ENCODE measurements around the gene HMGN3.
"Not testable (repeated sequence)": the region's sequence is repeated elsewhere in the genome, so short reads cannot be mapped to it uniquely, and the experiment has no call there.

The HMGN3 gene

DNA sequence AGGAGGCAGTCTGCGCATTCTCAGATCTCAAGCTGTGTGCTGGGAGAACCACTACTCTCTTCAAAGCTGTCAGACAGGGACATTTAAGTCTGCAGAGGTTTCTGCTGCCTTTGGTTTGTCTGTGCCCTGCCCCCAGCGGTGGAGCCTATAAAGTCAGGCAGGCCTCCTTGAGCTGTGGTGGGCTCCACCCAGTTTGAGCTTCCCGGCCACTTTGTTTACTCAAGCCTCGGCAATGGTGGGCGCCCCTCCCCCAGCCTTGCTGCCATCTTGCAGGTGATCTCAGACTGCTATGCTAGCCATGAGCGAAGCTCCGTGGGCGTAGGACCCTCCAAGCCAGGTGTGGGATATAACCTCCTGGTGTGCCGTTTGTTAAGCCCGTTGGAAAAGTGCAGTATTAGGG is 22.3 kb upstream of the HMGN3 start:
- not testable (repeated sequence) for H3K4me1 ChIP-seq (ENCODE audit: control insufficient read depth, insufficient read depth, low read length); H3K27me3 ChIP-seq (ENCODE audit: control insufficient read depth, insufficient read depth, low read length, poor library complexity, severe bottlenecking); H3K27ac ChIP-seq (ENCODE audit: insufficient read depth, low read depth, low read length, poor library complexity, severe bottlenecking); H3K9me3 ChIP-seq (ENCODE audit: control insufficient read depth, low read length); H3K36me3 ChIP-seq (ENCODE audit: control insufficient read depth, insufficient read depth, low read length); H3K4me3 ChIP-seq (ENCODE audit: insufficient read depth, low read depth, low read length)
- WGBS, 2 experiments, result 83 to 84% methylated on average over 10 of the region's 10 CpGs

DNA sequence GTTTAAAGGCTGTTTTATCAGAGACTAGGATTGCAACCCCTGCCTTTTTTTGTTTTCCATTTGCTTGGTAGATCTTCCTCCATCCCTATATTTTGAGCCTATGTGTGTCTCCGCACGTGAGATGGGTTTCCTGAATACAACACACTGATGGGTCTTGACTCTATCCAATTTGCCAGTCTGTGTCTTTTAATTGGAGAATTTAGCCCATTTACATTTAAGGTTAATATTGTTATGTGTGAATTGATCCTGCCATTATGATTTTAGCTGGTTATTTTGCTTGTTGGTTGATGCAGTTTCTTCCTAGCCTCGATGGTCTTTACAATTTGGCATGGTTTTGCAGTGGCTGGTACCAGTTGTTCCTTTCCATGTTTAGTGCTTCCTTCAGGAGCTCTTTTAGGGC is 20.6 kb upstream of the HMGN3 start:
- H3K9me3 ChIP-seq (ENCODE audit: control insufficient read depth, low read length); H3K4me1 ChIP-seq (ENCODE audit: control insufficient read depth, insufficient read depth, low read length); H3K27me3 ChIP-seq (ENCODE audit: control insufficient read depth, insufficient read depth, low read length, poor library complexity, severe bottlenecking); H3K36me3 ChIP-seq (ENCODE audit: control insufficient read depth, insufficient read depth, low read length); H3K27ac ChIP-seq (ENCODE audit: insufficient read depth, low read depth, low read length, poor library complexity, severe bottlenecking); H3K4me3 ChIP-seq (ENCODE audit: insufficient read depth, low read depth, low read length): not testable (repeated sequence)
- 96 to 97% methylated on average over 3 of the region's 3 CpGs for WGBS, 2 experiments

DNA sequence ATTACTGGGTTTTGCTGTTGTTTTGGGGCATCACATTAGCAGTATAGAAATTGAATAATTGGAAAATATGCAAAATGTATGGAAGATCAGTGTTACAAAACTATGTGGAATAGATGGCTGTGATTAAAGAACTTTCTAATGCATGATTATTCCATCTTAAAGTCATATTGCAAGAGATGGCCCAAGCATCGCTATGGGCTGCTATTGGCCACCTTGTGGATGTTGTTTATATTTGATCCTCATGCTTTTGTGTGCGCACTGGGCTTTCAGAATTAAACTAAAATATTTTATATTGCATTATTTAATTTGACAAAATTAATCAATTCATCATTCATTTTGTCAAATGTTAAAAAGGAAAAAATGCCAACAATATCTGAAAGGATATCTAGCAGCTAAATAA is 16.1 kb upstream of the HMGN3 start:
- no peak overlapping the region for H3K4me3 ChIP-seq (ENCODE audit: insufficient read depth, low read depth, low read length)
- H3K9me3 ChIP-seq (ENCODE audit: control insufficient read depth, low read length), result no peaks in the 10 kb centered on the region
- H3K36me3 ChIP-seq (ENCODE audit: control insufficient read depth, insufficient read depth, low read length), result no peaks in the 10 kb centered on the region
- WGBS, 2 experiments, result 94% methylated on average over 2 of the region's 2 CpGs; no CpG with 5 or more reads in 1 of the 2 experiments
- no peaks in the 10 kb centered on the region for H3K27me3 ChIP-seq (ENCODE audit: control insufficient read depth, insufficient read depth, low read length, poor library complexity, severe bottlenecking)
- H3K4me1 ChIP-seq (ENCODE audit: control insufficient read depth, insufficient read depth, low read length), result no peaks in the 10 kb centered on the region
- H3K27ac ChIP-seq (ENCODE audit: insufficient read depth, low read depth, low read length, poor library complexity, severe bottlenecking), result no peak overlapping the region

DNA sequence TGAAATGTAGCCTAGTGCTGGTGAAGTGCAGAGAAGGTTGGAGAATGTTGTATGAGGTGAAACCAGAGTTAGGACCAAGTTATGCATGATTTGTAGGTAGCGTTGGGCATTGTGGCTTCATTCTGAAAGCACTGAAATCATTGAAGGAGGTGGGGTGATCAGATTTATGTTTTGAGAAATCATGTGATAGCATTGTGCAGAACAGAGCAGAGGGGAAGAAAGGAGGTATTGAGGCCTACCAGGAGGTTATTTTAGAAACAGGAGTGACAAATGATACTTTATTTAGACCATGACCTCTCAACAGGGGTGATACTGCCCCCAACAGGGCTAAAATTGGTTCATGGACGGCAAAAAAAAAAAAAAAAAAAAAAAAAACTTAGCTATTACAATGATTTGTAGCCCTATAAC is 15.6 kb upstream of the HMGN3 start:
- Histone ChIP-seq H3K4me3 (ENCODE audit: insufficient read depth, low read depth, low read length) (no peak overlapping the region), H3K4me1 (ENCODE audit: control insufficient read depth, insufficient read depth, low read length) (no peaks in the 10 kb centered on the region), H3K27ac (ENCODE audit: insufficient read depth, low read depth, low read length, poor library complexity, severe bottlenecking) (no peak overlapping the region), H3K36me3 (ENCODE audit: control insufficient read depth, insufficient read depth, low read length) (no peaks in the 10 kb centered on the region), H3K9me3 (ENCODE audit: control insufficient read depth, low read length) (no peaks in the 10 kb centered on the region), H3K27me3 (ENCODE audit: control insufficient read depth, insufficient read depth, low read length, poor library complexity, severe bottlenecking) (no peaks in the 10 kb centered on the region)
- WGBS, 2 experiments, result 91 to 95% methylated on average over 1 of the region's 2 CpGs

DNA sequence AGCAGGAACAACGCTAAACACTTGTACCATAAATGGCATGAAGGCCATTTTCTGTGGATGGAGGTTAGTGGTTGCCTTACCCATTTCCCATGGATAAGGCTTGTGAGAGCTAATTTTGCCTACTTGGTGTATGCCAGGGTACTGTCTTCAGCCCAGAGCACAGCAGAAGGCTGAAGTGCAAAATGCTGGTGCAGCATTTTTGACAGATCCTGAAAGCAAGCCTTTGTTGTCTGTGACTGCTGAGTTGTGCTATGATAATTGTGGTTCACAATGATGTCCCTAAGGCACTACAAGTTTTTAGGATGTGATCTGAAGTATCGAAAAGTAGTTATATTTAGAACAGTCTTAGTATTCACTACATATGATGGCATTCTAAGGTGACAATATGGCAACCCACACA is 14.7 kb upstream of the HMGN3 start:
- no peaks in the 10 kb centered on the region for H3K36me3 ChIP-seq (ENCODE audit: control insufficient read depth, insufficient read depth, low read length)
- no peaks in the 10 kb centered on the region for H3K9me3 ChIP-seq (ENCODE audit: control insufficient read depth, low read length)
- no peaks in the 10 kb centered on the region for H3K27me3 ChIP-seq (ENCODE audit: control insufficient read depth, insufficient read depth, low read length, poor library complexity, severe bottlenecking)
- no peak overlapping the region for H3K4me3 ChIP-seq (ENCODE audit: insufficient read depth, low read depth, low read length)
- no peaks in the 10 kb centered on the region for H3K4me1 ChIP-seq (ENCODE audit: control insufficient read depth, insufficient read depth, low read length)
- 89 to 94% methylated on average over 1 of the region's 2 CpGs for WGBS, 2 experiments
- no peak overlapping the region for H3K27ac ChIP-seq (ENCODE audit: insufficient read depth, low read depth, low read length, poor library complexity, severe bottlenecking)

DNA sequence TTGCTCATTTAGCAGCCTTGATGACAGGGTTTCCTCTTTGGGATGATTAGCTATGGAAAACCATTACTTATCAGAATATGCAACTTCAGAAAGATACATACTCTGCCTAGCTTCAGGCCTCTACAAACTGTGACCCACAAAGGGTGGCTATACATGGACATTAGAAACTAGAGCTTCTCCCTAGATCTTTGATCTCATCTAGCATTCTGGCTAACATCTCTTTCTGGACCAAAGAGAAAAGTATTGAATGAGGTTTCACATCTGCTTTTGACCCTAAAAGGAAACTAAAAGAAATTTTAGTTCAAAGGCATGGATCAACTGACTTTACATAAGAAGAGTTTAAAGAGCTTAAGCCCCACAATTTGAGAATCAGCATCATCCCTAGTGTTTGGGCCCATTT is 12.4 kb upstream of the HMGN3 start:
- Histone ChIP-seq H3K27ac (ENCODE audit: insufficient read depth, low read depth, low read length, poor library complexity, severe bottlenecking) (no peak overlapping the region), H3K9me3 (ENCODE audit: control insufficient read depth, low read length) (no peaks in the 10 kb centered on the region)

DNA sequence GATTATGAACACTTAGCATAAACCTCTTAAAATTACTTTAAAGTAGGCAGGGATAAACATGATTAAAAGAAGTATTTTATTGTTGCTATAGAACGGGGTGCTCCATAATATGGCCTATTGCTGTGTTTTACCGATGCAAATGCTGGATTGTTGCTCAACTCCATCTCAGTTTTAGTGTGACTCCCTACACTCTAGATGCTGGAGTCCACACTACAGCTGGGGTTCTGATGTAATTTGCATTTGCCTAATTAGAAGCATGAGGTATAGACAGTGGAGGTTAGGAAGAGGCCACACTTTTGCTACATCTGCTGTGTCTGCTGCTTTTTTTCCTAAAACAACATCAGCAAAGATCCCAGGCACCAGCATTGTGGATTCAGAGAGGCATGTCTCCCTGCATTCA is 6.7 kb upstream of the HMGN3 start:
- no peak overlapping the region for H3K4me3 ChIP-seq (ENCODE audit: insufficient read depth, low read depth, low read length)
- no peaks in the 10 kb centered on the region for H3K36me3 ChIP-seq (ENCODE audit: control insufficient read depth, insufficient read depth, low read length)
- H3K4me1 ChIP-seq (ENCODE audit: control insufficient read depth, insufficient read depth, low read length), result no peaks in the 10 kb centered on the region
- H3K9me3 ChIP-seq (ENCODE audit: control insufficient read depth, low read length), result no peaks in the 10 kb centered on the region
- no peak overlapping the region for H3K27ac ChIP-seq (ENCODE audit: insufficient read depth, low read depth, low read length, poor library complexity, severe bottlenecking)
- H3K27me3 ChIP-seq (ENCODE audit: control insufficient read depth, insufficient read depth, low read length, poor library complexity, severe bottlenecking), result no peaks in the 10 kb centered on the region
- 70 to 78% methylated on average over 2 of the region's 2 CpGs for WGBS, 2 experiments

More for the DNA sequence above, 12.4 kb upstream of the HMGN3 start:
- no peaks in the 10 kb centered on the region for H3K36me3 ChIP-seq (ENCODE audit: control insufficient read depth, insufficient read depth, low read length)
- no peaks in the 10 kb centered on the region for H3K27me3 ChIP-seq (ENCODE audit: control insufficient read depth, insufficient read depth, low read length, poor library complexity, severe bottlenecking)
- no peak overlapping the region for H3K4me3 ChIP-seq (ENCODE audit: insufficient read depth, low read depth, low read length)
- no peaks in the 10 kb centered on the region for H3K4me1 ChIP-seq (ENCODE audit: control insufficient read depth, insufficient read depth, low read length)

DNA sequence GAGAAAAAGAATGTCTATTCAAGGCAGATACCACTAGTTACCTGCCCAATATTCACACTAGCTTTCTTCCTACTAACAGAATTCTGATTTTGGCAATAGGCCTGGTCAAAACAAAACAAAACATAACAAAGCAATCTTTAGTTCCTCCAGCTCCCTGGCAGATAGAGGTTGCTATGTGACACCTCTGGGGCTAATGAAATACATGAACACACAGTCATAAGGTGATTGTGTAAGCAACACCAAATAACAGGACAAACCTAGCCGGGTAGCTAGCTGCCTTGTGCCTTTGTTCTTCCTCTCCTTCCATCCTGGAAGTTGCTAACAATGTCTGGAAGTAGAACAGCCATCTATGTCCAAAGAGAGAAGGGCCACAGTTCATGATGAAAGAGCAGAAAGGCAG is 6.0 kb upstream of the HMGN3 start:
- Histone ChIP-seq H3K27ac (ENCODE audit: insufficient read depth, low read depth, low read length, poor library complexity, severe bottlenecking) (no peak overlapping the region), H3K4me1 (ENCODE audit: control insufficient read depth, insufficient read depth, low read length) (no peaks in the 10 kb centered on the region), H3K4me3 (ENCODE audit: insufficient read depth, low read depth, low read length) (no peak overlapping the region), H3K27me3 (ENCODE audit: control insufficient read depth, insufficient read depth, low read length, poor library complexity, severe bottlenecking) (no peaks in the 10 kb centered on the region), H3K36me3 (ENCODE audit: control insufficient read depth, insufficient read depth, low read length) (no peaks in the 10 kb centered on the region), H3K9me3 (ENCODE audit: control insufficient read depth, low read length) (no peaks in the 10 kb centered on the region)
- 87 to 91% methylated on average over 1 of the region's 1 CpG for WGBS, 2 experiments

DNA sequence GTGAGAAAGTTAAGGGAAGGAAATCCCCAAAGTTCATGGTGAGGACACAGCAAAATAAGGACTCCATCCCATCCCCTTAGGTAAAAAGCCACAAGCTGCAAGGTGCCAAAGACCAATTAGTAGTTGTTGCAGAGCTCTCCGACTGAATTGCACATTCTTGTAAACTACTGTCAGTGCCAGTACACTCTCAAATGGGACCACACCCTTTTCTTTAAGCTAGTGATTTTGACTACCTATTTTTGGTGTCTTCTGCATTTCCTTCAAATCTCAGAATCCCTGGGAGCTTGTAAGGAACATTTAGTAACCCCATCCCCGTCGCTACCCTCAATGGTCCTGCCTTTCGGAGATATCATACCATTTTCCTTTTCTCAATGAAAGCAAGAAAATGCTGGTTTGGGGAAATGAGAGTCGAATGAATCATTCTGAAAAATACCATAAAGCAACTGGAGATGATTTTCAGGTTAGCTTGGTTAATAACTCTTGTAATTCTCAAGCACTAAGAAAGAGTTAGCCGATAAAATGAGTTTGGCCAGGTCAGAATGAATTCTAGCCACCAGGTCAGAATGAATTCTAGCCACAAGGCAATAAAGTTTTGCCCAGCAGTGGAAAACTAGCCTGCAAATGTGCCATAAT is 5.2 kb upstream of the HMGN3 start:
- Histone ChIP-seq H3K9me3 (ENCODE audit: control insufficient read depth, low read length) (no peaks in the 10 kb centered on the region), H3K36me3 (ENCODE audit: control insufficient read depth, insufficient read depth, low read length) (no peaks in the 10 kb centered on the region), H3K4me1 (ENCODE audit: control insufficient read depth, insufficient read depth, low read length) (no peaks in the 10 kb centered on the region), H3K27ac (ENCODE audit: insufficient read depth, low read depth, low read length, poor library complexity, severe bottlenecking) (no peak overlapping the region), H3K4me3 (ENCODE audit: insufficient read depth, low read depth, low read length) (no peak overlapping the region), H3K27me3 (ENCODE audit: control insufficient read depth, insufficient read depth, low read length, poor library complexity, severe bottlenecking) (no peaks in the 10 kb centered on the region)
- 95% methylated on average over 5 to 6 of the region's 6 CpGs for WGBS, 2 experiments

DNA sequence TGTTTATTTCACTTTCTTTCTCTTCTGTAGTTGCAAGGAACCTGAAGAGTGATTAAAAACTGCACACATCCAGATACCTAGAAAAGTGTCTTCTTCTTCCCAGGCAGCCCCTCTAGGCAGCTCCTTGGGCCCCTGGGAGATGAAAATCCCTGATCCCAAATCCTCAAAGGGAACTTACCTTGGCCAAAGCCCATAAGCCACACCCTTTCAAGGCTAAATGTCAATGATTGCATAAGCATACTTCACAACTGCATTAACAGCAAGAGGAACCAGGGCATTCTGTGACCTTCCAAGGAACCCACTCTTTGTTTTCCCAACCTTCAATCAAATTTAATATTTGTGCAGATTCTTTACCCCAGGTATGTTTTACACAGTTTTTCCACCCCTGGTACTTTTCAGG is 4.4 kb upstream of the HMGN3 start:
- Histone ChIP-seq H3K4me1 (ENCODE audit: control insufficient read depth, insufficient read depth, low read length) (no peaks in the 10 kb centered on the region), H3K4me3 (ENCODE audit: insufficient read depth, low read depth, low read length) (no peak overlapping the region), H3K27me3 (ENCODE audit: control insufficient read depth, insufficient read depth, low read length, poor library complexity, severe bottlenecking) (no peaks in the 10 kb centered on the region), H3K36me3 (ENCODE audit: control insufficient read depth, insufficient read depth, low read length) (no peaks in the 10 kb centered on the region), H3K9me3 (ENCODE audit: control insufficient read depth, low read length) (no peaks in the 10 kb centered on the region), H3K27ac (ENCODE audit: insufficient read depth, low read depth, low read length, poor library complexity, severe bottlenecking) (no peak overlapping the region)

DNA sequence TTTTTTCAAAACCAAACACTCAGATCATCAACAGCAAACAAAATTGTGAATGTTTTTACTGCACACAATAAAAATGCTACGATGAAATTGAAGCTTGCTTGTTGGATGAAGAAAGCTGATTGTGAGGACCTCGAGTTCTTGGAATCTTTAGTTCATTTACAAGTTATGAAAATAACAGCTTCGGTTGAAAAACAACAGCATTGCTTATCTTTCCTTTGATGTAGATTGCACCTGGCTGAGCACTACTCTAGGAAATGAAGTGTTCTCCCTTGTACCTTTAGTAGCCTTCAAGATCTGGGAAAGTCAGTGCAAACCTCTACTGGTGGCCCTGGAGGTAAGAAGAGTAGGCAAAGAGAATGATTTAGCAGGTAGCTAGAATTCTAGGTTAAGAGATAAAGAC is 2.2 kb upstream of the HMGN3 start:
- no peaks in the 10 kb centered on the region for H3K27me3 ChIP-seq (ENCODE audit: control insufficient read depth, insufficient read depth, low read length, poor library complexity, severe bottlenecking)
- H3K27ac ChIP-seq (ENCODE audit: insufficient read depth, low read depth, low read length, poor library complexity, severe bottlenecking), result no peak overlapping the region
- no peak overlapping the region for H3K4me3 ChIP-seq (ENCODE audit: insufficient read depth, low read depth, low read length)
- no peaks in the 10 kb centered on the region for H3K4me1 ChIP-seq (ENCODE audit: control insufficient read depth, insufficient read depth, low read length)
- 95 to 96% methylated on average over 3 of the region's 3 CpGs for WGBS, 2 experiments
- no peaks in the 10 kb centered on the region for H3K36me3 ChIP-seq (ENCODE audit: control insufficient read depth, insufficient read depth, low read length)
- H3K9me3 ChIP-seq (ENCODE audit: control insufficient read depth, low read length), result no peaks in the 10 kb centered on the region

Data from ectodermal cell (in vitro differentiated cells).